Neural progenitor cell (in vitro differentiated cells): ENCODE data around the gene PHF20. TPM values are rescaled to one million over a fixed set of nuclear protein-coding genes. Genes with fewer than 3 reads are reported as not detected.
"Not testable (repeated sequence)": the region's sequence is repeated elsewhere in the genome, so short reads cannot be mapped to it uniquely, and the experiment has no call there.

Source experiments
- DNase-seq: peaks from one replicate; pipeline ENCODE4 v3.0.0-alpha.2; 2016; ENCODE audit warnings: low spot score
- H2AFZ ChIP-seq: fragments of 200-600 bp; sonication (generic); replicated peaks from 2 replicates; pipeline ENCODE4 v1.6.1; 2016; ENCODE audit warnings: antibody characterized with exemption
- H3F3A ChIP-seq: fragments of 200-600 bp; sonication (generic); 2 replicates; pipeline ENCODE4 v1.6.1; 2016; ENCODE audit warnings: antibody characterized with exemption, low read depth
- H3K27ac ChIP-seq: fragments of 200-600 bp; sonication (generic); 2 replicates; pipeline ENCODE4 v1.5.1; 2016; ENCODE audit warnings: mild to moderate bottlenecking
- H3K27me3 ChIP-seq: fragments of 200-600 bp; sonication (generic); 2 replicates; pipeline ENCODE4 v1.6.1; 2016; ENCODE audit warnings: mild to moderate bottlenecking, moderate library complexity
- H3K36me3 ChIP-seq: fragments of 200-600 bp; sonication (generic); 2 replicates; pipeline ENCODE4 v1.5.1; 2016
- H3K4me1 ChIP-seq: fragments of 200-600 bp; sonication (generic); 2 replicates; pipeline ENCODE4 v1.6.1; 2016; ENCODE audit warnings: mixed run types
- H3K4me2 ChIP-seq: fragments of 200-600 bp; sonication (generic); 2 replicates; pipeline ENCODE4 v1.6.1; 2016
- H3K4me3 ChIP-seq: fragments of 200-600 bp; sonication (generic); 2 replicates; pipeline ENCODE4 v1.5.1; 2016
- H3K79me2 ChIP-seq: fragments of 200-600 bp; sonication (generic); 2 replicates; pipeline ENCODE4 v1.6.1; 2016; ENCODE audit warnings: low read depth
- H3K9ac ChIP-seq: fragments of 200-600 bp; sonication (generic); 2 replicates; pipeline ENCODE4 v1.6.1; 2016
- H3K9me3 ChIP-seq: fragments of 200-600 bp; sonication (generic); 2 replicates; pipeline ENCODE4 v1.5.1; 2016; ENCODE audit warnings: low read depth
- H4K20me1 ChIP-seq: fragments of 200-600 bp; sonication (generic); 2 replicates; pipeline ENCODE4 v1.6.1; 2016; ENCODE audit warnings: low read depth
- H3K27ac Mint-ChIP-seq: 3 replicates; pipeline ENCODE4 v1.8.0; 2021; ENCODE audit warnings: mixed read lengths
- H3K27me3 Mint-ChIP-seq: 2 replicates; pipeline ENCODE4 v1.8.0; 2022; ENCODE audit warnings: low read depth, mild to moderate bottlenecking, inconsistent platforms, moderate library complexity, mixed read lengths; ENCODE audit not compliant: insufficient read depth
- H3K36me3 Mint-ChIP-seq: 3 replicates; pipeline ENCODE4 v1.8.0; 2021; ENCODE audit warnings: mixed read lengths
- H3K4me1 Mint-ChIP-seq: 3 replicates; pipeline ENCODE4 v1.8.0; 2021; ENCODE audit warnings: mixed read lengths
- H3K4me3 Mint-ChIP-seq: 3 replicates; pipeline ENCODE4 v1.8.0; 2021; ENCODE audit warnings: mild to moderate bottlenecking, moderate library complexity, mixed read lengths
- H3K9me3 Mint-ChIP-seq: 3 replicates; pipeline ENCODE4 v1.8.0; 2020; ENCODE audit warnings: mixed read lengths
- EZH2 ChIP-seq: fragments of 200-600 bp; sonication (generic); IDR thresholded peaks from 2 replicates; pipeline ENCODE4 v1.6.1; 2017; ENCODE audit warnings: antibody characterized with exemption, mild to moderate bottlenecking, moderate library complexity
- EZH2phosphoT487 ChIP-seq: fragments of 200-600 bp; sonication (generic); IDR thresholded peaks from 2 replicates; pipeline ENCODE4 v1.6.1; 2017; ENCODE audit warnings: antibody characterized with exemption
- total RNA-seq: library from RNA; depleted of rRNA; stranded (reverse); fragments of >200 nt; gene quantifications from 2 replicates; pipeline ENCODE4 v1.2.3, GENCODE V29; 2015; ENCODE audit warnings: low replicate concordance
- TF ChIP-seq, protein P1 (sequence below): fragments of 200-600 bp; sonication (generic); IDR thresholded peaks from 2 replicates; pipeline ENCODE4 v1.5.1; 2017; ENCODE audit warnings: antibody characterized with exemption, mild to moderate bottlenecking

The PHF20 gene
- total RNA-seq, 1 donor from 2014 or later = 54.7 TPM

DNA sequence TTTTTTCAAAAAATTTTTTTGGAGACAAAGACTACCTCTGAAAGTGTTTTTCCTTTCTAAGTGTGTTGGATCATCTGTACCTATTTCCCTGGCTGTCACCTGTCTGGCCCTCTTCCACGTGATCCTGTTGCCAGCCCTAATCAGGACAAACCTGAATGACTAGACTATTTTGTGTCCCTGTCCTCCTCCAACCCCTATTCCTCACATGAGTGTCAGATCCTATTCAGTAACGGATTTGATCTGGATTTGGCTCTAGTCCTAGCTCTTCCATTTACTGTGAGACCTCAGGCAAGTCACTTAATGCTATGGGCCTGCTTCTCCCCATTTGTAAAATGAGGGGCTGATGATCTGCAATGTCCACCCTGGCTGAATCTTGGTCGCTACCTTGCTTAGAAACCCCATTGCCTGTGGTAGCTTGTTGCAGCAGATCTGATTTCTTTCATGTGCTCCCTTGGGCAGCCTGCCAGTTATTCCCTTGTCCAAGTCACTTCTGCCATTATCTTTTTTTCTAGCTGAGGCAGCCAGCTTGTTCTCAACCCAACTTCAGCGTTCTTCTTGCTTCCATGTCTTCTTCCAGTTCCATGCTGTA, 4.8 kb downstream of the PHF20 start:
- Histone ChIP-seq H3F3A (peaks cover 27% of the 10 kb centered on the region), H3K9ac (no peak overlapping the region), H2AFZ (no peak overlapping the region), H3K4me3 (no peak overlapping the region), H3K27me3 (no peaks in the 10 kb centered on the region), H3K4me1 (peaks cover 17% of the 10 kb centered on the region), H3K36me3 (no peaks in the 10 kb centered on the region), H3K4me2 (no peak overlapping the region), H3K27ac (no peak overlapping the region), H3K79me2 (peaks cover 95% of the 10 kb centered on the region), H3K9me3 (no peaks in the 10 kb centered on the region), H4K20me1 (peaks cover 81% of the 10 kb centered on the region)
- H3K4me1 Mint-ChIP-seq = peaks cover 31% of the 10 kb centered on the region
- H3K4me3 Mint-ChIP-seq = no peak overlapping the region
- peaks cover 6% of the 10 kb centered on the region for H3K27me3 Mint-ChIP-seq
- no peak for TF ChIP-seq EZH2phosphoT487
- TF ChIP-seq, protein P1, sequence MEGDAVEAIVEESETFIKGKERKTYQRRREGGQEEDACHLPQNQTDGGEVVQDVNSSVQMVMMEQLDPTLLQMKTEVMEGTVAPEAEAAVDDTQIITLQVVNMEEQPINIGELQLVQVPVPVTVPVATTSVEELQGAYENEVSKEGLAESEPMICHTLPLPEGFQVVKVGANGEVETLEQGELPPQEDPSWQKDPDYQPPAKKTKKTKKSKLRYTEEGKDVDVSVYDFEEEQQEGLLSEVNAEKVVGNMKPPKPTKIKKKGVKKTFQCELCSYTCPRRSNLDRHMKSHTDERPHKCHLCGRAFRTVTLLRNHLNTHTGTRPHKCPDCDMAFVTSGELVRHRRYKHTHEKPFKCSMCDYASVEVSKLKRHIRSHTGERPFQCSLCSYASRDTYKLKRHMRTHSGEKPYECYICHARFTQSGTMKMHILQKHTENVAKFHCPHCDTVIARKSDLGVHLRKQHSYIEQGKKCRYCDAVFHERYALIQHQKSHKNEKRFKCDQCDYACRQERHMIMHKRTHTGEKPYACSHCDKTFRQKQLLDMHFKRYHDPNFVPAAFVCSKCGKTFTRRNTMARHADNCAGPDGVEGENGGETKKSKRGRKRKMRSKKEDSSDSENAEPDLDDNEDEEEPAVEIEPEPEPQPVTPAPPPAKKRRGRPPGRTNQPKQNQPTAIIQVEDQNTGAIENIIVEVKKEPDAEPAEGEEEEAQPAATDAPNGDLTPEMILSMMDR = no peak
- no peak for TF ChIP-seq EZH2
- peaks cover 16% of the 10 kb centered on the region for H3K36me3 Mint-ChIP-seq
- peaks cover under 1% of the 10 kb centered on the region for H3K9me3 Mint-ChIP-seq
- no peak overlapping the region for H3K27ac Mint-ChIP-seq
- no peak for DNase-seq

DNA sequence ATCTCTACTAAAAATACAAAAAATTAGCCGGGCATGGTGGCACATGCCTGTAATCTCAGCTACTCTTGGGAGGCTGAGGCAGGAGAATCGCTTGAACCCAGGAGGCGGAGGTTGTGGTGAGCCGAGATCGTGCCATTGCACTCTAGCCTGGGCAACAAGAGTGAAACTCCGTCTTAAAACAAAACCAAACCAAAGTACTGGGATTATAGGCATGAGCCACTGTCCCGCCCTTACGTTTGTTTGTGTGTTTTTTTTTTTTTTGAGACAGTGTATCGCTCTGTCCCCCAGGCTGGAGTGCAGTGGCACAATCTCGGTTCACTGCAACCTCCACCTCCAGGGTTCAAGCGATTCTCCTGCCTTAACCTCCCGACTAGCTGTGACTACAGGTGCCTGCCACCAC, 12.0 kb downstream of the PHF20 start:
- H3F3A ChIP-seq, H3K27ac Mint-ChIP-seq: not testable (repeated sequence)
- H3K79me2 ChIP-seq = peaks cover 100% of the 10 kb centered on the region

DNA sequence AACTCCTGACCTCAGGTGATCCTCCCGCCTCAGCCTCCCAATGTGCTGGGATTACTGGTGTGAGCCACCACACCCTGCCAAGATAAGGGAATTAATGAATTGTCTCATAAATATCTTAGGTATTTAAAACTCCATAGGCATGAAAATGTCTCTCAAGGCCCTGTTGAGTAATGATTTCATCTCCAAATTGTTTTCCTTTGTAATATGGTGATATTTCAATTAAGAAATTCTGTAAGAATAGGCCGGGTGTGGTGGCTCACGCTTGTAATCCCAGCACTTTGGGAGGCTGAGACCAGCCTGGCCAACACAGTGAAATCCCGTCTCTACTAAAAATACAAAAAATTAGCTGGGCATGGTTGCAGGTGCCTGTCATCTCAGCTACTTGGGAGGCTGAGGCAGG, 13.7 kb downstream of the PHF20 start:
- not testable (repeated sequence) for H3K36me3 Mint-ChIP-seq, H3K4me1 Mint-ChIP-seq, H3K9me3 ChIP-seq, H2AFZ ChIP-seq, H3K9me3 Mint-ChIP-seq, H3K27ac Mint-ChIP-seq, H3K36me3 ChIP-seq, H3K4me1 ChIP-seq, H3K4me3 ChIP-seq, H3K4me2 ChIP-seq, H3K27me3 Mint-ChIP-seq, H3K27ac ChIP-seq, DNase-seq, H3K9ac ChIP-seq, H3K4me3 Mint-ChIP-seq, H3F3A ChIP-seq, H3K27me3 ChIP-seq
- Histone ChIP-seq H4K20me1 (peaks cover 56% of the 10 kb centered on the region), H3K79me2 (peaks cover 100% of the 10 kb centered on the region)

More for the DNA sequence above, 12.0 kb downstream of the PHF20 start:
- H3K9ac ChIP-seq, H2AFZ ChIP-seq, H3K27me3 Mint-ChIP-seq, DNase-seq, H3K4me1 Mint-ChIP-seq, H3K9me3 ChIP-seq, H3K9me3 Mint-ChIP-seq, H3K4me1 ChIP-seq, H3K4me3 ChIP-seq, H3K4me3 Mint-ChIP-seq, H3K4me2 ChIP-seq, H3K27me3 ChIP-seq, H3K27ac ChIP-seq, H3K36me3 ChIP-seq: not testable (repeated sequence)
- peaks cover 55% of the 10 kb centered on the region for H4K20me1 ChIP-seq
- peaks cover 12% of the 10 kb centered on the region for H3K36me3 Mint-ChIP-seq

DNA sequence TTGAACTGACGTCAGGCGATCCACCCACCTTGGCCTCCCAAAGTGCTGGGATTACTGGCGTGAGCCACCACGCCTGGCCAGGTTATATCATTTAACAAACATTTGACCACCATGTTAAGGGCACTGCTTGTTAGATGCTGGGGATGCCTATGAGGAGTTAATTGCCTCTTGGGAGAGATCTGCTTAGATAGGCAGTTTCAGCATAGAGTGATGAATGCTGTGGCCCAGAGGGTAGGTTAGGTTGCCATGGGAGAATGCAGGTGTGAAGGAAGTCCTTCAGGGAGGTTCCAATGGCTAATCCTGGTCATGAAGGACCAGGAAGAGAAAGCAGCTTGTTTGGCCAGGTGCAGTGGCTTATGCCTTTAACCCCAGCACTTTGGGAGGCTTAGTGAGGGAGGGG, 17.0 kb downstream of the PHF20 start:
- H3K4me2 ChIP-seq = no peak overlapping the region

More for the DNA sequence above, 17.0 kb downstream of the PHF20 start:
- H3K4me3 ChIP-seq = no peak overlapping the region
- peaks cover 37% of the 10 kb centered on the region for H4K20me1 ChIP-seq
- no peak overlapping the region for H2AFZ ChIP-seq
- no peaks in the 10 kb centered on the region for H3K36me3 ChIP-seq
- H3K36me3 Mint-ChIP-seq = peaks cover 5% of the 10 kb centered on the region
- no peak for TF ChIP-seq EZH2
- TF ChIP-seq, protein P1 = no peak
- no peak for TF ChIP-seq EZH2phosphoT487
- DNase-seq = no peak
- H3K79me2 ChIP-seq = peaks cover 99% of the 10 kb centered on the region
- H3K4me1 ChIP-seq = no peaks in the 10 kb centered on the region
- H3F3A ChIP-seq = no peaks in the 10 kb centered on the region
- H3K4me3 Mint-ChIP-seq = no peak overlapping the region
- no peaks in the 10 kb centered on the region for H3K27me3 Mint-ChIP-seq
- no peaks in the 10 kb centered on the region for H3K27me3 ChIP-seq
- no peaks in the 10 kb centered on the region for H3K9me3 ChIP-seq
- no peaks in the 10 kb centered on the region for H3K9me3 Mint-ChIP-seq
- H3K9ac ChIP-seq = no peak overlapping the region
- no peak overlapping the region for H3K27ac ChIP-seq
- H3K4me1 Mint-ChIP-seq = no peaks in the 10 kb centered on the region
- H3K27ac Mint-ChIP-seq = no peak overlapping the region
